H1 (cell line): ENCODE measurements around the gene NAPA. TPM values are rescaled to one million over a fixed set of nuclear protein-coding genes. Genes with fewer than 3 reads are reported as not detected.
A peak's percentile ranks its signal among the peaks of the same experiment; 100 is the strongest.

Source experiments
- CTCF ChIA-PET: fragments of 300-600 bp; sonication (Branson Sonifier 250); formaldehyde crosslinking; loops from one replicate; lab custom pipeline; 2021; ENCODE audit not compliant: partially characterized antibody; lab: Charles Lee
- POLR2A ChIA-PET: fragments of 300-600 bp; sonication (Branson Sonifier 250); formaldehyde crosslinking; loops from one replicate; lab custom pipeline; 2021; ENCODE audit warnings: inconsistent platforms; ENCODE audit not compliant: partially characterized antibody; lab: Charles Lee
- DNase-seq, 2 experiments: peaks; one replicate each; pipeline versions ENCODE4 v3.0.0 to v3.0.0-alpha.2; 2010 to 2022; ENCODE audit warnings: low spot score in 2 of 2, low read depth in 1 of 2, mixed read lengths in 1 of 2
- FAIRE-seq: peaks from 2 replicates; lab custom pipeline; 2011; peaks lifted over from hg19 to GRCh38; lab: Jason Lieb, UNC
- H2AFZ ChIP-seq: 2 replicates; pipeline ENCODE4 v1.8.1; 2012; ENCODE audit warnings: low read length, inconsistent platforms
- H2AK5ac ChIP-seq: 2 replicates; pipeline ENCODE4 v1.6.1; 2013; ENCODE audit warnings: low read depth, low read length
- H2BK120ac ChIP-seq: replicated peaks from 2 replicates; pipeline ENCODE3; 2013; ENCODE audit warnings: low read depth, low read length, inconsistent platforms
- H2BK12ac ChIP-seq: 2 replicates; pipeline ENCODE4 v1.6.1; 2013; ENCODE audit warnings: low read depth, low read length
- H2BK15ac ChIP-seq: 2 replicates; pipeline ENCODE4 v1.6.1; 2013; ENCODE audit warnings: low read length
- H2BK20ac ChIP-seq: 2 replicates; pipeline ENCODE4 v1.6.1; 2013; ENCODE audit warnings: low read length
- H2BK5ac ChIP-seq: 2 replicates; pipeline ENCODE4 v1.6.1; 2013; ENCODE audit warnings: low read depth, low read length
- H3K14ac ChIP-seq: 2 replicates; pipeline ENCODE4 v1.6.1; 2013; ENCODE audit warnings: inconsistent platforms; ENCODE audit not compliant: insufficient read length
- H3K18ac ChIP-seq: 2 replicates; pipeline ENCODE4 v1.6.1; 2013; ENCODE audit warnings: low read length; ENCODE audit errors: extremely low read depth
- H3K23ac ChIP-seq: 2 replicates; pipeline ENCODE4 v1.6.1; 2013; ENCODE audit warnings: inconsistent platforms; ENCODE audit not compliant: insufficient read length
- H3K23me2 ChIP-seq: 2 replicates; pipeline ENCODE4 v1.6.1; 2013; ENCODE audit warnings: low read depth, low read length
- H3K27ac ChIP-seq: 2 replicates; pipeline ENCODE4 v1.6.1; 2011; ENCODE audit warnings: low read depth, low read length, inconsistent platforms
- H3K27me3 ChIP-seq, 4 experiments: replicated peaks in 1 of 4; 1 replicate in 1 of 4; 2 replicates in 3 of 4; pipeline versions ENCODE4 v1.6.1 to v1.8.1; 2011 to 2013; ENCODE audit warnings: low read length in 3 of 4, mild to moderate bottlenecking in 3 of 4, inconsistent platforms in 2 of 4, mixed read lengths in 2 of 4, moderate library complexity in 1 of 4; ENCODE audit not compliant: control insufficient read depth in 3 of 4, insufficient read depth in 3 of 4; ENCODE audit errors: extremely low read depth in 1 of 4
- H3K36me3 ChIP-seq, 4 experiments: 2 replicates each; pipeline versions ENCODE4 v1.6.1 to v1.8.1; 2011 to 2013; ENCODE audit warnings: mild to moderate bottlenecking in 4 of 4, low read length in 3 of 4, moderate library complexity in 2 of 4, control low read depth in 1 of 4, inconsistent platforms in 1 of 4; ENCODE audit not compliant: insufficient read depth in 4 of 4, control insufficient read depth in 2 of 4
- H3K4ac ChIP-seq: replicated peaks from 2 replicates; pipeline ENCODE3; 2013; ENCODE audit warnings: low read length, low read depth, mixed read lengths, inconsistent platforms; ENCODE audit not compliant: insufficient read length
- H3K4me1 ChIP-seq, 4 experiments: replicated peaks in 1 of 4; 1 replicate in 1 of 4; 2 replicates in 3 of 4; pipeline versions ENCODE4 v1.6.1 to v1.8.1; 2011 to 2013; ENCODE audit warnings: low read length in 3 of 4, inconsistent platforms in 2 of 4, mixed read lengths in 1 of 4; ENCODE audit not compliant: insufficient read depth in 4 of 4, control insufficient read depth in 3 of 4
- H3K4me2 ChIP-seq, 2 experiments: 2 replicates each; pipeline versions ENCODE4 v1.6.1 to v1.8.1; 2011 to 2013; ENCODE audit warnings: low read depth in 2 of 2, low read length in 2 of 2, control low read depth in 1 of 2, inconsistent platforms in 1 of 2, mild to moderate bottlenecking in 1 of 2; ENCODE audit not compliant: insufficient read depth in 1 of 2
- H3K4me3 ChIP-seq, 4 experiments: fragments of 200-600, 300-600 bp in 1 of 4; sonication (generic), shearing (Covaris generic), sonication (Bioruptor Twin) in 1 of 4; 2 replicates each; pipeline versions ENCODE4 v1.5.1 to v1.8.1; 2011 to 2016; ENCODE audit warnings: low read length in 4 of 4, low read depth in 3 of 4, control low read depth in 2 of 4, inconsistent platforms in 2 of 4, mild to moderate bottlenecking in 2 of 4, mixed read lengths in 1 of 4, moderate library complexity in 1 of 4; ENCODE audit not compliant: insufficient read depth in 2 of 4; ENCODE audit errors: extremely low read depth in 1 of 4
- H3K56ac ChIP-seq: replicated peaks from 2 replicates; pipeline ENCODE3; 2013; ENCODE audit warnings: low read depth, mild to moderate bottlenecking, mixed read lengths, low read length, inconsistent platforms; ENCODE audit not compliant: insufficient read length
- H3K79me1 ChIP-seq: 2 replicates; pipeline ENCODE4 v1.6.1; 2013; ENCODE audit warnings: low read depth, low read length, control low read depth
- H3K79me2 ChIP-seq, 2 experiments: 2 replicates each; pipeline versions ENCODE4 v1.6.1 to v1.8.1; 2012 to 2013; ENCODE audit warnings: low read length in 2 of 2, mild to moderate bottlenecking in 2 of 2, inconsistent platforms in 1 of 2; ENCODE audit not compliant: insufficient read depth in 2 of 2, control insufficient read depth in 1 of 2
- H3K9ac ChIP-seq, 4 experiments: replicated peaks in 1 of 4; 1 replicate in 1 of 4; 2 replicates in 3 of 4; pipeline versions ENCODE4 v1.6.1 to v1.8.1; 2011 to 2013; ENCODE audit warnings: low read depth in 3 of 4, low read length in 3 of 4, control low read depth in 2 of 4, mild to moderate bottlenecking in 2 of 4, moderate library complexity in 2 of 4, inconsistent platforms in 1 of 4; ENCODE audit errors: extremely low read depth in 1 of 4
- H3K9me3 ChIP-seq, 2 experiments: 2 replicates each; pipeline versions ENCODE4 v1.6.1 to v1.8.1; 2012 to 2013; ENCODE audit warnings: mild to moderate bottlenecking in 2 of 2, moderate library complexity in 2 of 2, control low read depth in 1 of 2, inconsistent platforms in 1 of 2, low read depth in 1 of 2, low read length in 1 of 2, mixed read lengths in 1 of 2; ENCODE audit not compliant: insufficient read depth in 2 of 2
- H4K20me1 ChIP-seq, 2 experiments: replicated peaks in 1 of 2; 2 replicates each; pipeline versions ENCODE3 to v1.8.1; 2011 to 2013; ENCODE audit warnings: inconsistent platforms in 2 of 2, low read length in 2 of 2, mild to moderate bottlenecking in 1 of 2; ENCODE audit not compliant: insufficient read depth in 2 of 2, control insufficient read depth in 1 of 2
- H4K5ac ChIP-seq: 2 replicates; pipeline ENCODE4 v1.6.1; 2013; ENCODE audit warnings: low read length, low read depth, mixed read lengths, inconsistent platforms; ENCODE audit not compliant: insufficient read length
- H4K8ac ChIP-seq: 2 replicates; pipeline ENCODE4 v1.8.0; 2013; ENCODE audit warnings: mild to moderate bottlenecking, moderate library complexity, low read length, inconsistent platforms; ENCODE audit not compliant: insufficient read depth; ENCODE audit errors: extremely low read depth
- H4K91ac ChIP-seq: replicated peaks from 2 replicates; pipeline ENCODE3; 2013; ENCODE audit warnings: low read length, mixed read lengths, inconsistent platforms; ENCODE audit not compliant: insufficient read length
- ATF3 ChIP-seq: IDR thresholded peaks from 2 replicates; pipeline ENCODE4 v1.6.1; 2011; ENCODE audit warnings: low read depth, mild to moderate bottlenecking, low read length; ENCODE audit not compliant: insufficient read depth
- BACH1 ChIP-seq: IDR thresholded peaks from 2 replicates; pipeline ENCODE4 v1.6.1; 2012; ENCODE audit warnings: low read length, improper control_type of control experiment
- E2F6 ChIP-seq: IDR thresholded peaks from 2 replicates; pipeline ENCODE4 v1.6.1; 2012; ENCODE audit warnings: inconsistent platforms
- EGR1 ChIP-seq: IDR thresholded peaks from 2 replicates; pipeline ENCODE4 v1.6.1; 2011; ENCODE audit warnings: low read depth, low read length, borderline replicate concordance
- GABPA ChIP-seq: IDR thresholded peaks from 2 replicates; pipeline ENCODE4 v1.6.1; 2011; ENCODE audit warnings: mild to moderate bottlenecking, low read length, moderate library complexity, borderline replicate concordance; ENCODE audit not compliant: insufficient read depth
- GTF2F1 ChIP-seq: IDR thresholded peaks from 2 replicates; pipeline ENCODE4 v1.6.1; 2012; ENCODE audit warnings: low read depth, low read length, improper control_type of control experiment, borderline replicate concordance
- RFX5 ChIP-seq: IDR thresholded peaks from 2 replicates; pipeline ENCODE4 v1.6.1; 2011; ENCODE audit warnings: low read depth, low read length, improper control_type of control experiment, borderline replicate concordance
- SIN3A ChIP-seq, 2 experiments: IDR thresholded peaks in 1 of 2; conservative IDR thresholded peaks in 1 of 2; 2 replicates each; pipeline ENCODE4 v1.6.1; 2011 to 2012; ENCODE audit warnings: low read length in 2 of 2, improper control_type of control experiment in 1 of 2, low read depth in 1 of 2, mild to moderate bottlenecking in 1 of 2
- SIRT6 ChIP-seq: IDR thresholded peaks from one replicate; pipeline ENCODE4 v1.7.1; 2012; ENCODE audit warnings: low read length, inconsistent platforms
- TBP ChIP-seq: IDR thresholded peaks from 2 replicates; pipeline ENCODE4 v1.6.1; 2011; ENCODE audit warnings: low read depth, low read length, improper control_type of control experiment
- USF2 ChIP-seq: IDR thresholded peaks from 2 replicates; pipeline ENCODE4 v1.6.1; 2011; ENCODE audit warnings: low read length, improper control_type of control experiment
- ZNF274 ChIP-seq: IDR thresholded peaks from 2 replicates; pipeline ENCODE4 v1.7.0; 2012; ENCODE audit warnings: low read length, borderline replicate concordance; ENCODE audit errors: extremely low read depth
- WGBS, 2 experiments: shearing (Covaris generic) in 1 of 2; methylation state at CpG; one replicate each; pipeline versions ENCODE4 v1.1.6 to v1.1.7; 2013 to 2015; ENCODE audit warnings: low lambda C conversion rate in 2 of 2, mixed read lengths in 2 of 2, inconsistent platforms in 1 of 2, low coverage in 1 of 2, missing lambda C conversion rate in 1 of 2; ENCODE audit not compliant: insufficient replicate concordance in 2 of 2, insufficient coverage in 1 of 2, insufficient read length in 1 of 2; ENCODE audit errors: extremely low coverage in 1 of 2, missing lambda C conversion rate in 1 of 2; 5-methylcytosine and 5-hydroxymethylcytosine counted together
- polyA plus RNA-seq, 7 experiments: library from polyadenylated mRNA; depleted of rRNA in 3 of 7; stranded (reverse) in 5 of 7; unstranded in 2 of 7; fragments of >200 nt in 5 of 7; fragments of 200-250 nt in 2 of 7; gene quantifications; 1 replicate in 5 of 7; 2 replicates in 1 of 7; 4 replicates in 1 of 7; pipeline versions ENCODE4 v1.2.1 to v1.2.3, GENCODE V29; 2011 to 2013; ENCODE audit warnings: missing spikeins in 2 of 7, mixed read lengths in 2 of 7
- total RNA-seq: library from RNA; stranded (reverse); fragmentation: NEBNext Ultra II Directional; extraction: Animal tissue kit (Norgen Biotek cat#: 25700); gene quantifications from 2 replicates; pipeline ENCODE4 v1.2.1, GENCODE V29; 2021

Gene NAPA
- total and polyA plus RNA-seq, 2 of the 8 experiments (the other 6 are each of a cell fraction or from before 2014, with no cell fraction given) = 58.5 to 78.2 TPM

GRCh38 chr19:47538812-47539211 lies 23.9 kb upstream of the NAPA start:
- no peaks in the 10 kb centered on the region for H3K27me3 ChIP-seq
- no peak overlapping the region for H2BK15ac ChIP-seq
- DNase-seq (no peak), FAIRE-seq (no peak)
- no peak overlapping the region for H4K5ac ChIP-seq
- H3K4me1 ChIP-seq = no peaks in the 10 kb centered on the region; a peak in 1 of 7 replicates
- H2BK120ac ChIP-seq = no peak overlapping the region
- no peaks in the 10 kb centered on the region; a peak in 2 of 4 replicates for H3K9me3 ChIP-seq
- H3K18ac ChIP-seq = no peak overlapping the region
- no peak overlapping the region for H2AFZ ChIP-seq
- H4K91ac ChIP-seq = no peak overlapping the region
- H3K27ac ChIP-seq = no peak overlapping the region
- no peaks in the 10 kb centered on the region for H3K79me2 ChIP-seq
- no peak overlapping the region for H4K8ac ChIP-seq
- H2BK12ac ChIP-seq = 0 out of 2 replicates have a peak overlapping the region, but pooled peaks have one; percentile 55
- H3K4me3 ChIP-seq = no peak overlapping the region
- no peak overlapping the region for H3K23ac ChIP-seq
- H3K14ac ChIP-seq = no peak overlapping the region
- H3K56ac ChIP-seq = no peak overlapping the region
- H2AK5ac ChIP-seq = no peak overlapping the region
- H3K79me1 ChIP-seq = no peaks in the 10 kb centered on the region
- H3K4me2 ChIP-seq = no peak overlapping the region
- H3K9ac ChIP-seq = no peak overlapping the region
- no peaks in the 10 kb centered on the region for H3K23me2 ChIP-seq
- H3K4ac ChIP-seq = no peak overlapping the region
- WGBS, 2 experiments = 95% methylated on average over 5 of the region's 5 CpGs; no CpG with 5 or more reads in 1 of the 2 experiments
- H2BK5ac ChIP-seq = no peak overlapping the region
- H4K20me1 ChIP-seq = no peaks in the 10 kb centered on the region
- CTCF ChIA-PET = interaction anchor here (0.6 to 2.8 kb wide), 5 partner anchors 10 to 162 kb away, joined by 3 to 9 read pairs (median 4); no protein-coding TSS in a partner anchor
- no peak overlapping the region for H2BK20ac ChIP-seq
- H3K36me3 ChIP-seq = no peaks in the 10 kb centered on the region
- POLR2A ChIA-PET = interaction anchor here (1.4 kb wide), 1 partner anchor 8 kb away, joined by 4 read pairs; no protein-coding TSS in a partner anchor
- TF ChIP-seq TBP (no peak), GTF2F1 (no peak), E2F6 (no peak), EGR1 (no peak), ATF3 (no peak), ZNF274 (no peak), BACH1 (no peak), USF2 (no peak), SIN3A (conservative IDR thresholded peaks at IDR 0.05 in 1 of 2, IDR thresholded peaks at IDR 0.05 in 1 of 2; ENCODE audit: low read depth in 1 of 2, low read length in 2 of 2) (no peak), RFX5 (no peak), GABPA (no peak), SIRT6 (no peak)
